Mesodermal cell (in vitro differentiated cells): ENCODE measurements around the gene AEBP1.

Source experiments
- H3K27ac ChIP-seq: 2 replicates; pipeline ENCODE4 v1.7.0; 2013; ENCODE audit warnings: mild to moderate bottlenecking, low read depth, low read length, moderate library complexity; ENCODE audit not compliant: severe bottlenecking
- H3K36me3 ChIP-seq: 2 replicates; pipeline ENCODE4 v1.7.1; 2013; ENCODE audit warnings: mild to moderate bottlenecking, low read length, moderate library complexity; ENCODE audit not compliant: control insufficient read depth, insufficient read depth
- H3K4me1 ChIP-seq: one replicate; pipeline ENCODE4 v1.7.1; 2013; ENCODE audit warnings: mild to moderate bottlenecking, low read length; ENCODE audit not compliant: insufficient read depth, control insufficient read depth, poor library complexity, severe bottlenecking
- H3K4me3 ChIP-seq: 2 replicates; pipeline ENCODE4 v1.7.0; 2013; ENCODE audit warnings: low read length, control low read depth, mild to moderate bottlenecking; ENCODE audit not compliant: insufficient read depth, poor library complexity, severe bottlenecking; ENCODE audit errors: extremely low read depth
- H3K9me3 ChIP-seq: 2 replicates; pipeline ENCODE4 v1.7.1; 2013; ENCODE audit warnings: mild to moderate bottlenecking, low read length, moderate library complexity; ENCODE audit not compliant: control insufficient read depth
- WGBS, 2 experiments: methylation state at CpG; one replicate each; pipeline ENCODE4 v1.1.5; 2013; ENCODE audit warnings: missing lambda C conversion rate in 2 of 2; ENCODE audit not compliant: insufficient coverage in 2 of 2; 5-methylcytosine and 5-hydroxymethylcytosine counted together

Gene AEBP1

DNA sequence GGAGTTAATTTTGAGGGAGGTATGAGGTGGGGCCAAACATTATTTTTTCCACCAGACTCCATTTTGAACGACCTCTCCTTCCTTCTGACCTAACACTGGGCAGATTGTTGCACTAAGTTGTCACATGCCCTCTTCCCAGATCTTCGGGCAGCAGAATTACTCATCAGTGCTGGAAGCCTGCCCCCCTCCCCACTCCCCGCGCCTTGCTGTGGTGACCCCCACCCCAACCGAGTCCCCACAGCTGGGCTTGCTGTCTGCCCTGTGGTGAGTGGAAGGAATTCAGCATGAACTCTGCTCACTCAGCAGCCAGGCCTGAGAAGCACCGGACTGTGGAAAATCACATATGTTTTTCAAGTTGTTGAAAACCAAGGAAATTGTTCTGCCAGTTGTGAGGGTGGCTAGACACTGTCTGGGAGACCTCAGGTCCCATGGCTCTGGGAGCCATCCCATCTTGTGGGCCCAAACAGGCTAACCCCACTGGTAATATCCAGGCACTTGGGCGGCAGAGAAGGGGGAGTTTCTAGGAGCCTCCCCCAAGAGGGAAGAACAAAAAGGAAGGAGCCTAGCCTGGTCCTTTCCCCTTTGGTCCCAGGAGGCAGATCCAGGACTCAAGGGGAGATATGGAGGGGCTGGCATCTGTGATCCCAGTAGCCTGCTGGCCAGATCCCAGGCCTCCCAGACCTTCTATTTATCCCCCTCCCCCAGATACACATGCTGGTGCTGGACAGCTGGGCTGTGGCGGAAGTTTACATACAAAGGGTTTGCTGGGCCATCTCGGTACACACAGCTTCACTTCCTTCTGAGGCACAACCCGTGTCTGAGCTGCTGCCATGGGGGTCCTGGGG lies 3.5 kb upstream of the AEBP1 start:
- H3K27ac ChIP-seq, result peak overlapping the region; percentile 77
- H3K9me3 ChIP-seq, result no peaks in the 10 kb centered on the region
- H3K4me1 ChIP-seq, result peaks cover 17% of the 10 kb centered on the region
- WGBS, 2 experiments, result 86 to 87% methylated on average over 5 to 6 of the region's 10 CpGs
- H3K4me3 ChIP-seq, result no peak overlapping the region
- peaks cover 2% of the 10 kb centered on the region for H3K36me3 ChIP-seq

DNA sequence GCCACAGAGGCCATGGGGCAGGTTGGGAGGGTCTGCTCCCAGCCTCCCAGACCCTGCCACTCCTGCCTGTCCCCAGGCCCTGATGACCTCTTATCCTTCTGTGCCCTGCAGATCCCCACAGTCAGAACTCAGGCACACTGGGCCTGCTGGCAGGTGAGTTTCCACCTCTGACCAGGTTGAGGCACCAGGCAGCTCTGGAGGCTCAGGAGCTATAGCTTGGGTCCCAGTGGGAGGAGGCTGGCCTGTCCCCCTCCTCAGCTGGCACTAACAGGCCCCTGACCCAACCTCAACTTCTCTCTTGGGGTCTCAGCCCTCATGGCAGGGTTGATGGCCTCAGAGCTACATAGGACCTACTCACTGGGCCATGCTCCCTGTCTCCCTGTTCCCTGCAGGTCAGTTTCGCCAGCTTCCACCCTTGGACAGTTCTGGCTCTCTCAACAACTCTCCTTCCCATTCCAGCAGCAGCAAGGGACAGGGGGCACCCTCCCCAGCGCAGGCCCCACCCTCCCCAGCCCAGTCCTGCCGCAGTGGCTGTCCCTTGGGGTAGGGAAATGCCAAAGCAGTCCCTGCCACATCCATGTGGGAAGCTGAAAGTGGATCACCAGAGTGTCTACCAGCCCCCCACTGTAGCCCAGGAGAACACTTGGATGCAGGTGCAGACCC lies 2.7 kb upstream of the AEBP1 start:
- Histone ChIP-seq H3K36me3 (peaks cover 9% of the 10 kb centered on the region), H3K27ac (peak overlapping the region; percentile 77), H3K4me1 (peaks cover 19% of the 10 kb centered on the region), H3K9me3 (no peaks in the 10 kb centered on the region), H3K4me3 (no peak overlapping the region)
- WGBS, 2 experiments, result 82 to 100% methylated on average over 1 to 2 of the region's 3 CpGs

DNA sequence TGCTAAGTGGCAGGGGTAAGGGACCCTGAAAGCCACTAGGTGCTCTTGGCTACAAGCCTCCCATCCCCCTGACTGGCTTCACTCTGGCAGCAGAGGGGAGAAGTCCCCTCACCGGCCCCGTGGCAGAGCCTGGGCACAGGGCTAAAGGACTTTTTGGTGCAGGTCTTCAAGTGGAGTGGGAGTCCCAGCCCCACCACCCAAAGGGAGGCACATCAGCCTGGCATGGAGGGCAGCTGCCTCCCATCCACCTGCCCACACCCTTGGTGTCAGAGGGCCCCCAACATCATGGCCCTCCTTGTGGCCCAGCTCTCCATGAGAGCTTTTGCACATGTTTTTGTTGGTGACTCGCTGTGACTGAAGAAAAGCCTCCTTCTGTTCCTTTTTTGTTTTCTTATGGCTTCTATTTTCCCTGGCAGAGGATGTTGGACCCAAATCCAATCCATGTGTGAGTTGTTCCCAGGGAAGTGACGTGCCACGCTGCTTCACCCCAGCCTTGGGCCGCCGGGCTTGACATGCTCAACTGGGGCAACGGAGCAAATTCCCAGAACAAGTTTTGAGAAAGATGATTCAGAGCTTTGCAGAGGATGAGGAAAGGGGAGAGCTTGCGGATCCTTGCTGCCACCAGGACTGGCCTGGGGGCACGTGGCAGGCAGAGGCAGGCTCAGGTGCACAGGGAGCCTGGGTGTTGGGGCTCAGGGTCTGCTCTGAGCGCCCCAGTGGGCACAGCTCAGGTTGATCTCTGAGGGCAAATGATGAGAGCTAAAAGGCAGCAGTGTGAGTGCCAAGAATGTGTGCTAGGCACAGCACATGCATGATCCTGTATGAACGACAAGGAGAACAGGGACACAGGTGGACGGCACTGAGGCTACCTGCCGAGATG lies 1.9 kb upstream of the AEBP1 start:
- Histone ChIP-seq H3K27ac (no peak overlapping the region), H3K9me3 (no peaks in the 10 kb centered on the region), H3K36me3 (peaks cover 17% of the 10 kb centered on the region), H3K4me3 (no peak overlapping the region), H3K4me1 (peaks cover 19% of the 10 kb centered on the region)
- WGBS, 2 experiments, result 91 to 97% methylated on average over 12 of the region's 14 CpGs

DNA sequence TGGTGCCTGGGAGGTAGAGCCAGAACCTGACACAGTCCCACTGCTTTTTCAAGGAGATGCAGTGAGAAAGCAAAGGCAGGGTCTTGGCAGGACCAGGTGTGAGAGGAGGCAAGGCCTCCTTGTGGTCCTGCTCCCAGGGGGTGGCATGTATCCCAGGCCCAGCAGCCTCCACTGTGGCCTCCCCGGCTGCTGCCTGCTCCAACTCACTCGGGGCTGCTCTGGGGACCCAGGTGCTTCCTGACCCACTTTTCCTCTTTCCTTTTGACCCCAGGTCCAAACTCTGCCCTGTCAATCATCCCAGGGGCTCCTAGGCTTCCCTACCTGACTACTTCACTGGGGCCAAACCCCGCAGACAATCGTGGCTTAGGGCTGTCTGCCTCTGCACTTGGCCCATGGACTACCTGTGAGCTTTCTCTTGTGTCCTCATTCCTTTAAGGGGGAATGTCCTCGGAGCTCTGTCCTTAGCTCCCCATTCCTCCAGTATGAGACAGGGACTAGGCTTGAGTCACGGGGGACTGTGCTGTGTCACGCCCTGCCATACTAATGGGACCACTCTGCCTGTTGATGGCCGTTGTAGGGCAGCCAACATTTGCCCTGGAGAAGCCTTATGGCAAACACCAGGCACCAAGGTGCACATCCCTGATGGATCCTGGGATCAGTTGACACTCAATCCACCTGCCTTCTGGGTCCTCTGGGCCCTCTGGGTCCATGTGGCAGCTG lies 1.1 kb upstream of the AEBP1 start:
- Histone ChIP-seq H3K27ac (no peak overlapping the region), H3K4me3 (no peak overlapping the region), H3K4me1 (peaks cover 19% of the 10 kb centered on the region), H3K9me3 (no peaks in the 10 kb centered on the region), H3K36me3 (peaks cover 25% of the 10 kb centered on the region)
- 89 to 90% methylated on average over 7 to 8 of the region's 8 CpGs for WGBS, 2 experiments

DNA sequence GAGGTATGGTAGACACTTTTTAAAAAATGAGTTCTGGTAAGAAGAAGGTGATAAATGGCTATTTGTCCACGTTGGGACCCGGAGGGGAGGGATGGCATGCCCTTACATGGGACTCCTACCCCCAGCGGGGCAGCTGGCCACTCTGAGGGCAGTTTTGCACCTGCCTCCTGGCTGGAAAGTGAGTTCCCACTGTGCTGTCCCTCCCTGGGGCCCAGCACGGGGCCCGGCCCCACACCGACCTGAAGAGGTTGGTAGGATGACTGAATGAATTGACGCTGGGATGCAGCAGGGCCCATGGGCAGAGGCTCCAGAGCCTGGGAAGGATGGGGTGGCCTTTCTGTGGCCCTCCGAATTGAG lies 601 bp upstream of the AEBP1 start:
- H3K27ac ChIP-seq, result no peak overlapping the region
- 53 to 56% methylated on average over 8 of the region's 8 CpGs for WGBS, 2 experiments
- no peaks in the 10 kb centered on the region for H3K9me3 ChIP-seq
- H3K4me1 ChIP-seq, result peaks cover 19% of the 10 kb centered on the region
- peaks cover 30% of the 10 kb centered on the region for H3K36me3 ChIP-seq
- H3K4me3 ChIP-seq, result peak overlapping the region; percentile 72

DNA sequence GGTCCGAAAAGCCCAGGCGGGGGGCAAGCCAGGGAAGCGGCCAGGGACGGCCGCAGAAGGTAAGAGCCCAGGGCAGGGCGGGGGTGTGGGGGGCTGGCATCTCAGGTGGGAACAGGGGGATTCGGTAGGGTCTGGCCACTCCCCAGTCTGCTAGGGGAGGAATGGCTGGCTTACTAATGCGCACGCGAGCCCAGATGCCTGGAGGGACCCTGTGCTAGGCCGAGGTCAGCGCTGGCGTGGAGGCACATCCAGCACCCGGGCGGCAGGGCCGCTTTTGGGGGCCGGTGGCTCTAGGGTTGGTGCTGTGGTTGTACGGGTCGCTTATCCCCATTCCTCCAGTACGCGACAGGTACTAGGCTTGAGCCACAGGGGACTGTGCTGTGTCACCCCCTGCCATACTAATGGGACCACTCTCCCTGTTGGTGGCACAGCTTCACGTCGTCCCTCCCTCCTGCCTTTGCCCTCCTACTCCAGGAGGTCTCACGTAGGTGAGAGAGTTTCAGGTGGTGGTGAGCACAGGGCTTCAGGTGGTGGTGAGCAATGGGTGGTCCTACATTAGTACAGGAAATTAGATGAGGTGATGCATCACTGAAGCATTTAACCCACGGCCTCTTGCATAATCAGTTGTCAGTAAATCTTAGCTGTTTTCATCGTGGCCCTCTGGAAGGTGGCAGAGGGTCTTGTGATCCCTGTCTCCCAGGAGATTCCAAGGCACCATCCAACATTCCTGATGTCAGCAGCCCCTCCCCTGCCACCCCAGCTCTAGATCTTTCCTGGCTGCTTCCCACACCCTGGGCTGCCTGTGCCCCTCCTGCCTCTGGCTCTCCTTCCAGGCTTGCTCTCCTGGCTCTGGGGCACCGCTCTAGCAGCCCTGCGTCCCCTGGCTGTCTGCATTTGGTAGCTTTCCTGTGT lies 971 bp downstream of the AEBP1 start:
- Histone ChIP-seq H3K27ac (peak overlapping the region; percentile 39), H3K36me3 (peaks cover 46% of the 10 kb centered on the region), H3K4me1 (peaks cover 15% of the 10 kb centered on the region), H3K9me3 (no peaks in the 10 kb centered on the region), H3K4me3 (peak overlapping the region; percentile 72)
- 19 to 21% methylated on average over 15 to 19 of the region's 28 CpGs for WGBS, 2 experiments

DNA sequence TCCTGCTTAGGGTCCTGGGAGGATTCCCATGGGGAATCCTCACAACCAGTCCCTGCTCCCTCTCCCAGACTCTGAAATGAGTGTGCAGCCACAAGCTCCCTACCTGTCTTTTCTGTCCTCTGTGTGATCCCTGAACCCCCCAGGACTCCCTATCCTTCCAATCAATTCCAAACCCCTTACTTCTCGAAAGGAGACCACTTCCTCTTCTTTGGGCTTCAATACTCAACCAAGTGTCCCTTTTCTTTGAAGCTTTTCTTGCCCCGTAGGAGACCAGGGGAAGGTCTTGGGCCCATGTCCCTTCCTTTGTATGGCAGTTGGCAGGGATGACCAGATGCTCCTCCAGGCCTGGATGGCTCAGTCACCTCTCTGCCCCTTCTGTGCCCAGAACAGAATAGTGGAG lies 1.7 kb downstream of the AEBP1 start:
- WGBS, 2 experiments, result 100% methylated on average over 1 of the region's 2 CpGs
- no peak overlapping the region for H3K27ac ChIP-seq
- peaks cover 52% of the 10 kb centered on the region for H3K36me3 ChIP-seq
- peaks cover 10% of the 10 kb centered on the region for H3K4me1 ChIP-seq
- H3K4me3 ChIP-seq, result peak overlapping the region; percentile 72
- no peaks in the 10 kb centered on the region for H3K9me3 ChIP-seq

DNA sequence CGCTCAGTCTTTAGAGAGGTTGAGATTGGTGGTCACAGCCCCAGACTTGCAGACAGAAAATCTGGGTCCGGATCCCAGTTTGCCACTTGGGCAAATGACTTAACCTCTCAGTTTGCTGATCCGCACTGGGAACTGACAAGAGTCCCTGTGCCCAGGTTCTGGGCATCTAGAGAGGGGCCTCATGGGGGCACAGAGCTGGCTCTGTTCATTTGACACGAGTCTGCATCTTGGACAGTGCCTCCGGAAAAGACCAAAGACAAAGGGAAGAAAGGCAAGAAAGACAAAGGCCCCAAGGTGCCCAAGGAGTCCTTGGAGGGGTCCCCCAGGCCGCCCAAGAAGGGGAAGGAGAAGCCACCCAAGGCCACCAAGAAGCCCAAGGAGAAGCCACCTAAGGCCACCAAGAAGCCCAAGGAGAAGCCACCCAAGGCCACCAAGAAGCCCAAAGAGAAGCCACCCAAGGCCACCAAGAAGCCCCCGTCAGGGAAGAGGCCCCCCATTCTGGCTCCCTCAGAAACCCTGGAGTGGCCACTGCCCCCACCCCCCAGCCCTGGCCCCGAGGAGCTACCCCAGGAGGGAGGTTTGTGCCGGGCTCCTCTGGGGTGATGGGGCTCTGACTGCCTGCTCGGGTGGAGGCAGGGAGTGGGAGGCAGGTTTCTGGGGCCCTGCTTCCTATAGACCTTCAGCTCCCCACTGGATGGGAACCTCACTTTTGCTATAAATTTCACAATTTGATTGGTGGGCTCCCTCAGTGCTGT lies 2.3 kb downstream of the AEBP1 start:
- Histone ChIP-seq H3K9me3 (no peaks in the 10 kb centered on the region), H3K4me1 (peaks cover 8% of the 10 kb centered on the region), H3K36me3 (peaks cover 59% of the 10 kb centered on the region), H3K27ac (no peak overlapping the region), H3K4me3 (no peak overlapping the region)
- 88 to 92% methylated on average over 8 of the region's 10 CpGs for WGBS, 2 experiments
